ENCODE data around the gene RALGPS1.

RALGPS1 gene

GRCh38 chr9:126879288-126879687 is 35.3 kb upstream of the RALGPS1 start:
- ChIA-PET CTCF (interaction anchor here (0.6 to 2.9 kb wide), 4 partner anchors 13 to 178 kb away, joined by 3 to 8 read pairs (median 4); no protein-coding TSS in a partner anchor), POLR2A (interaction anchor here (0.6 to 0.9 kb wide), 2 partner anchors 10 to 31 kb away, joined by 4 to 9 read pairs; no protein-coding TSS in a partner anchor)
- TF ChIP-seq ZBTB17 (tag by site-specific recombination; IDR thresholded peaks at IDR 0.05) (no peak), ZNF660 (tag by site-specific recombination; IDR thresholded peaks at IDR 0.05) (no peak), ZNF132 (tag by site-specific recombination; IDR thresholded peaks at IDR 0.05; ENCODE audit: borderline replicate concordance) (no peak), ZNF518A (tag by site-specific recombination; conservative IDR thresholded peaks at IDR 0.05; ENCODE audit: low read depth) (no peak), ZNF214 (tag by site-specific recombination; IDR thresholded peaks at IDR 0.05; ENCODE audit: borderline replicate concordance) (no peak), TCF7L2 (IDR thresholded peaks at IDR 0.05; ENCODE audit: borderline replicate concordance, low read depth, low read length) (no peak), KLF1 (tag by site-specific recombination; IDR thresholded peaks at IDR 0.05) (no peak), EGR2 (tag by site-specific recombination; IDR thresholded peaks at IDR 0.05; ENCODE audit: low read depth) (no peak), ZNF174 (tag by site-specific recombination; IDR thresholded peaks at IDR 0.05) (no peak), ZBTB10 (tag by site-specific recombination; IDR thresholded peaks at IDR 0.05) (no peak), ZNF558 (tag by site-specific recombination; IDR thresholded peaks at IDR 0.05) (no peak), ZNF175 (tag by site-specific recombination; IDR thresholded peaks at IDR 0.05) (no peak)

GRCh38 chr9:126880226-126880946 is 34.2 kb upstream of the RALGPS1 start:
- H3K4me1 ChIP-seq (ENCODE audit: control insufficient read depth, insufficient read depth, low read length) = peaks cover 9% of the 10 kb centered on the region
- no peak overlapping the region for H3K27ac ChIP-seq (ENCODE audit: extremely low read depth, low read depth, low read length)
- ChIA-PET CTCF (interaction anchor here (2.9 kb wide), 1 partner anchor 12 kb away, joined by 8 read pairs; no protein-coding TSS in a partner anchor), POLR2A (no interaction called here)
- no peak for TF ChIP-seq ZNF549 (tag by site-specific recombination; IDR thresholded peaks at IDR 0.05)
- no peak for TF ChIP-seq ZNF155 (tag by site-specific recombination; IDR thresholded peaks at IDR 0.05)
- no peak overlapping the region for H3K4me3 ChIP-seq (ENCODE audit: low read depth, low read length)
- peaks cover 0 to 44% of the 10 kb centered on the region in 2 experiments; a peak in 2 of 3 replicates for H3K36me3 ChIP-seq (ENCODE audit: control insufficient read depth in 2 of 2, insufficient read depth in 1 of 2, low read length in 2 of 2)
- H3K9me3 ChIP-seq (ENCODE audit: control insufficient read depth, insufficient read depth, low read depth, low read length) = no peaks in the 10 kb centered on the region

More at GRCh38 chr9:126879288-126879687, 35.3 kb upstream of the RALGPS1 start:
- H3K36me3 ChIP-seq (ENCODE audit: control insufficient read depth in 2 of 2, insufficient read depth in 1 of 2, low read length in 2 of 2) = peaks cover 0 to 44% of the 10 kb centered on the region in 2 experiments; a peak in 2 of 3 replicates
- H3K9me3 ChIP-seq (ENCODE audit: control insufficient read depth, insufficient read depth, low read depth, low read length) = no peaks in the 10 kb centered on the region
- H3K4me1 ChIP-seq (ENCODE audit: control insufficient read depth, insufficient read depth, low read length) = peaks cover 9% of the 10 kb centered on the region
- H3K27ac ChIP-seq (ENCODE audit: extremely low read depth, low read depth, low read length) = no peak overlapping the region
- H3K4me3 ChIP-seq (ENCODE audit: low read depth, low read length) = no peak overlapping the region
